Neutrophil (primary cell): Measurements from ENCODE around the gene PPP2R2C.

Source experiments
- H3K27ac ChIP-seq: fragments of 200-600 bp; sonication (generic); 2 replicates; pipeline ENCODE4 v1.5.1; 2016; ENCODE audit warnings: mild to moderate bottlenecking, moderate library complexity
- H3K27me3 ChIP-seq: fragments of 200-600 bp; sonication (generic); 2 replicates; pipeline ENCODE4 v1.6.0; 2016; ENCODE audit warnings: mild to moderate bottlenecking
- H3K36me3 ChIP-seq: fragments of 200-600 bp; sonication (generic); 2 replicates; pipeline ENCODE4 v1.5.1; 2017
- H3K4me1 ChIP-seq, 2 experiments: fragments of 200-600 bp in 1 of 2; sonication (generic) in 1 of 2; 1 replicate in 1 of 2; 2 replicates in 1 of 2; pipeline versions ENCODE4 v1.5.1 to v1.6.1; 2013 to 2016; ENCODE audit warnings: low read depth in 1 of 2, low read length in 1 of 2, mild to moderate bottlenecking in 1 of 2, moderate library complexity in 1 of 2; ENCODE audit not compliant: control insufficient read depth in 1 of 2, insufficient read depth in 1 of 2
- H3K4me3 ChIP-seq, 2 experiments: fragments of 200-600 bp in 1 of 2; sonication (generic) in 1 of 2; 1 replicate in 1 of 2; 2 replicates in 1 of 2; pipeline ENCODE4 v1.5.1; 2013 to 2016; ENCODE audit warnings: low read depth in 1 of 2, low read length in 1 of 2, mild to moderate bottlenecking in 1 of 2, moderate library complexity in 1 of 2
- H3K9me3 ChIP-seq: fragments of 200-600 bp; sonication (generic); 2 replicates; pipeline ENCODE4 v1.5.1; 2016
- CTCF ChIP-seq: fragments of 200-600 bp; sonication (generic); IDR thresholded peaks from 2 replicates; pipeline ENCODE4 v1.5.1; 2016; ENCODE audit warnings: antibody characterized with exemption

Gene PPP2R2C

GRCh38 chr4:6420972-6421371 lies 51.4 kb downstream of the PPP2R2C start:
- TF ChIP-seq CTCF: no peak
- Histone ChIP-seq H3K27me3 (peaks cover 9% of the 10 kb centered on the region), H3K4me3 (no peak overlapping the region)

GRCh38 chr4:6420036-6420435 lies 52.4 kb downstream of the PPP2R2C start:
- Histone ChIP-seq H3K36me3 (no peaks in the 10 kb centered on the region), H3K9me3 (no peaks in the 10 kb centered on the region), H3K4me1 (no peaks in the 10 kb centered on the region), H3K27ac (no peak overlapping the region), H3K27me3 (peaks cover 9% of the 10 kb centered on the region), H3K4me3 (no peak overlapping the region)
- TF ChIP-seq CTCF: no peak

More at GRCh38 chr4:6420972-6421371, 51.4 kb downstream of the PPP2R2C start:
- Histone ChIP-seq H3K4me1 (no peaks in the 10 kb centered on the region), H3K9me3 (no peaks in the 10 kb centered on the region), H3K27ac (no peak overlapping the region), H3K36me3 (no peaks in the 10 kb centered on the region)

- no peak for TF ChIP-seq CTCF
- no peaks in the 10 kb centered on the region for H3K9me3 ChIP-seq
- H3K36me3 ChIP-seq: no peaks in the 10 kb centered on the region
- H3K4me1 ChIP-seq: no peaks in the 10 kb centered on the region
- peaks cover 7% of the 10 kb centered on the region for H3K27me3 ChIP-seq
- no peak overlapping the region for H3K27ac ChIP-seq
- H3K4me3 ChIP-seq: no peak overlapping the region
Measured at GRCh38 chr4:6419452-6420028, 52.9 kb downstream of the PPP2R2C start.

- TF ChIP-seq CTCF: no peak
- no peak overlapping the region for H3K4me3 ChIP-seq
- peaks cover 7% of the 10 kb centered on the region for H3K27me3 ChIP-seq
- no peaks in the 10 kb centered on the region for H3K4me1 ChIP-seq
- H3K27ac ChIP-seq: no peak overlapping the region
- no peaks in the 10 kb centered on the region for H3K36me3 ChIP-seq
- H3K9me3 ChIP-seq: no peaks in the 10 kb centered on the region
Measured at GRCh38 chr4:6418193-6418755, 54.1 kb downstream of the PPP2R2C start.

- H3K4me3 ChIP-seq: no peak overlapping the region
- H3K9me3 ChIP-seq: no peaks in the 10 kb centered on the region
- no peak overlapping the region for H3K27ac ChIP-seq
- no peaks in the 10 kb centered on the region for H3K4me1 ChIP-seq
- H3K36me3 ChIP-seq: no peaks in the 10 kb centered on the region
- no peak for TF ChIP-seq CTCF
- peaks cover 7% of the 10 kb centered on the region for H3K27me3 ChIP-seq
Measured at GRCh38 chr4:6417516-6418050, 54.8 kb downstream of the PPP2R2C start.
